HG03025 (cell line): ENCODE measurements around the gene ONECUT1.

Experiments
- ATAC-seq: cut with Tn5 transposase; IDR thresholded peaks from one replicate; pipeline ENCODE4 v1.9.1; 2021; ENCODE audit warnings: mild to moderate bottlenecking, moderate library complexity; ENCODE audit not compliant: unreplicated experiment, low FRiP score

Gene ONECUT1

DNA sequence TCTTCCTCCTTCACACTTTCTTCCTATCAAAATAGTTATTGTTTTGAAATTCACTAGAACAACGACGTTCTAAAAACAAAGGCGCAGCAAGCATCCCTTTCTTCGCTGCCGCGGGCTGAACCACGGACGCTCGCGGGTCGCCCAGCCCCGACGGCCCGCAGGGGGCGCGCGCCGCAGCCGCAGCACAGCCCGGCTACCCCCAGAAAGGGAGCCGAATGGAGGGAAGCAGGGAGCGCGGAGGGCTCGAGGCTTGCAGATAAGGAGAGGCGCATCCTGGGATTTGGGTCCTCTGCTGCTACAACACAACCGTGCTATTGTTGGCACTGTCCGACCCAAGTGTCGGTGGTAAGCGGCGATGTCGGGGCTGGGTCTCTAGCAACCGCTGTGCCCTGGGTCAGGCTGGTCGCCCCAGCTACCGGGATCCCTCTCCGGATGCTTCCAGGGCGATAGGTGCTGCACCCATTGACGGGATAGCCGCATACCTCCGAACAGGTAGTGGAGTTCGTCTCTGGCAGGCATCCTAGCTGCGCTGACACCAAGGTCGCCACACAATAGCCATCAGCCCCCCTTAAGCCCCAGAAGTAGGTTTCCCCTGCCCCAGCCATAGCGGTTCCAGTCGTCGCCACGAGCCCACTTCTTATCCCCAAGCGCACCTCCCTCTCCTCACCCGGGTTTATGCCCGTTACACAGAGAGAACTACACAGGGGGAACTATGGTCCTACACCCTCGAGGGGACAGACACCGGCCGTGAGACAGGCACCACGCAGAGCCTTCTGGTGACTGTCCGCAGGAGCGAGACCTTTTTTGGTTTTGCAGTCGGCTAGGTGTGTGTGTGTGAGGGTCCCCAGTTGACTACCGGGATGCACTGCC is 6.0 kb downstream of the ONECUT1 start:
- ATAC-seq: no peak

DNA sequence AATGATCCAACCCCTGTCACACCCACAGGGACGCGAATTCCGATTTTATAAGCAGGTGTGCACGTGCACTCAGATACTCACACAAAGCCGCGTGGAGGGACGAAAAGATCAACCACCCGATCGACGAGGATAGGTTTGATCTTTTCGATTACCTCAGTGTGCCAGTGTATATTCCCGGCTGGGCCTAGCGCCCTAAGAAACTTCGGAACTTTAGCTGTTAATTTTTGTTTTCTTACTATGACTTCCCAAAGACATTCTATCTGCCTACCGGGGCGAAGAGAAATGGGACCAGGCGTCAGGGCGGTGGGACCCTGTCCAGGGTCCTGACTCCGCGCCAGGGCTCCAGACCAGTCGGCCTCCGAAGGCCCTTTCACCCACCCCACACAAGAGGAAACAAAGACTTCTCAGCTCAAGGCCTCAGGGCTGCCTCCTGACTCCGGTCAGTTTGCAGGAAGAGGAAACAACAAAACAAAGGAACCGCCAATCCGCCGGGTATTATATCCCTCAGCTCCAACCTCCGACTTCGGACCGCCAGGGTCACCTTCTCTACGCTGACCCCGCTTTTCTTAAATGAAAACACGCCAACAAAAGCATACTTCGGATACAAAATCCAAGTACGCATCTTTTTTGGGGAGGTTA is 6.8 kb downstream of the ONECUT1 start:
- ATAC-seq: no peak

- no peak for ATAC-seq
These were observed 7.6 kb downstream of the ONECUT1 start for GRCh38 chr15:52782514-52782913.

DNA sequence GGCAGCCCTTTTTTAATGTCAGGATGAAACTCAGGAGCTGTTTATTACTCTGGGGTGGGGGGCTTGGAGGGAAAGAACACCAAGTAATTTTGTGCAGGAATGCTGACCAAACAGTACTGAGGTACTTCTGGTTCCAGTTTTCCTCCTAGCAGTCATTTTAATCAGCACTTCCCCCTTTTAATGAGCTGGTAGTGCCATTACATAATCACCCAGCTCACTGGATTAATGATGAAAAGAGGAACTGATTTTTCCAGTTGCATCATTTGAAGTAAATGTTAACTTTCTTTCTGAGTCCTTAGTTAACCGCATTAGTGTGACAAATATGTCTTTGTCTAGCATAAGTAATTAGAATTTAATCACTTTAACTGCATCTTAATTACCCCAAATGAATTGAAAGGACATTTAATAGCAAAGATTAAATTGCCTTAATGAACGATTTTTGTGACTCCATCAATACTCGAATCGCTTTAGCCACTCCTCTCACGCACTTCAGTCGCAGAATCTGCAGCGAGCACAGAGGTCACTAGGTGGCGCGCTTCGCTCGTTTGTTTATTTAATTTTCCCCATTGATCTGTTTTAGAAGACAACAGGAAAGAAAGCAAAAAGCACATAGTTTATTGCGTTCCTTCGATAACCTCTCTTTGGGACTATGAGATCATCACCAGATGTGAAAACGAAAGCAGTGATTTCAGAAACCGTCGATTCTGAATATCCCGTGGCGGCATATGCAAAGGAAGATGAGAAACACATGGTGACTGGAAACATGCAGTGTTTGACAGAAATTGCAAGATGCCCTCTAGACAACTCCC is 9.8 kb downstream of the ONECUT1 start:
- no peak for ATAC-seq

GRCh38 chr15:52778457-52778856 is 11.7 kb downstream of the ONECUT1 start:
- ATAC-seq: no peak

DNA sequence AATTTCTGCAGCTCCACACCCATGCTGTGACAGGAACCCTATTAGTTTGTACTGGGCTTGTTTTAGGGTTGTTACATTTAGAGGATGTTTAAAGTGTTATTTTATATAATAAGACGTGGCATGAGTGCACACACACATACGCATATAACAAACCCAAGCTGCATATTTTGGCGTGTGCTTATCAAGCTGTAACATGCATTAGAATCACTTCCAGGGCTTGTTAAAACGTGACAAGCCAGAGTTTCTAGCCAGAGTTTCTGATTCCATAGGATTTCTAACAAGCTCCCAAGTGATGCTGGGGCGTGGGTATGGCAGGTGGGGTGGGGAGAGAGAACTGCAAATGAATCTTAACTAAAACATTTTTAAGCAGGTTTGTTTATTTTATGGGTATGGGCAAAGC is 17.4 kb downstream of the ONECUT1 start:
- no peak for ATAC-seq

GRCh38 chr15:52765785-52766184 is 24.4 kb downstream of the ONECUT1 start:
- no peak for ATAC-seq

- no peak for ATAC-seq
These were observed 25.4 kb downstream of the ONECUT1 start for GRCh38 chr15:52764731-52765130.

- ATAC-seq: no peak
These were observed 27.5 kb downstream of the ONECUT1 start for GRCh38 chr15:52762621-52763020.

DNA sequence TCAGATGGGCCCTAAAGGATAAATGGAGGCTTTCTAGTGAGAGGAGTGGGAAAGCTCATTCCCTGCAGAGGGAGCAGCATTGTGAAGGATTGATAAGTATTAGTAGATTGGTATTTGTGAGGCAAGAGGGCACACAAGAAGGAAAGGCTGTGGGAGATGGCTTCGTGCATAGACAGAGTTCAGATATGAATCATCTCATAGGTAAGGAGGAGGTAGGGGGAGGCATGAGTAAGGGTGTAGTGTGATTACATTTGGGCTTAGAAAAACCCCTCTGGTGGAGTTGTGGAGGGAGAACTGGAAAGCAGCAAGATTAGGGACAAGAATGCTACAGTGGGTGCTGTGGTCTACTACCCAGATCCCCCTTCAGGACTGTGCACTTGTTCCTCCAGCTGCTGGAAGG is 29.6 kb downstream of the ONECUT1 start:
- no peak for ATAC-seq

- ATAC-seq: no peak
These were observed 30.2 kb downstream of the ONECUT1 start for GRCh38 chr15:52759969-52760368.

DNA sequence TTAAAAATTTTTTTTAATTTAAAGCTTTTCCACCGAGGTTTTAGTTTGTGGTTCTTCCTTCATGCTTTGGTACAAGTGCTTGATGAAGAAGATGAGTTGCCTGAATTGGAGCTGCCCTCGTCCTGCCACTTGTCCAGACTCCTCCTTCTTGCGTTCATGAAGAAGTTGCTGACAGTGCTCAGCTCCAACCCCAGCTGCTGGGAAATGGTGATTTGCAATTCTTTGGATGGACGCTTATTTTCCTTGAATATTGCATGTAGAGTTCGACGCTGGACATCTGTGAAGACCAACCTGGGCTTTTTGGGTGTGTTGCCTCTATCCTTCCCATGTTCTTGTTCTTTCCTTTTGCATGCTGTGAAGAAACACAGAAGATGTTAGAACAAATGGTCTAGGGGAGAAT is 32.6 kb downstream of the ONECUT1 start:
- no peak for ATAC-seq

DNA sequence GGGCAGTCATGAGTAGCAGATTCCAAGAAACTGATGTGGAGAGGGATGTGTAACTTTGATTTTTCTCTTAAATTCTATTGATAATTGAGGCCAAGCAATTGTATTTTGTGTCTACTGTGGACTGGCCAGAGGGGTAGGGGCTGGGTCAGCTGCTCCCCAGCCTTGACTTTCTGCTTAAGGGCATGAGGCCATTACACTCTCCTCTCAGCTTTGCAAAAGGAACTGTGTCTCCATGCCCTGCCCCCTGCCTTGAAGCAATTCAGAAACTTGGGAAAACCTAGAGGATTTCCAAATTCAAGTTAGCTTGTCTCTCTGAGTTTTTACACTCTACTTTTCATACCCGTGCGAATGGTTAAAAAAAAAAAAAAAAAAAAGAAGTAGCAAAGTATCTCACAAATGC is 38.6 kb downstream of the ONECUT1 start:
- no peak for ATAC-seq

DNA sequence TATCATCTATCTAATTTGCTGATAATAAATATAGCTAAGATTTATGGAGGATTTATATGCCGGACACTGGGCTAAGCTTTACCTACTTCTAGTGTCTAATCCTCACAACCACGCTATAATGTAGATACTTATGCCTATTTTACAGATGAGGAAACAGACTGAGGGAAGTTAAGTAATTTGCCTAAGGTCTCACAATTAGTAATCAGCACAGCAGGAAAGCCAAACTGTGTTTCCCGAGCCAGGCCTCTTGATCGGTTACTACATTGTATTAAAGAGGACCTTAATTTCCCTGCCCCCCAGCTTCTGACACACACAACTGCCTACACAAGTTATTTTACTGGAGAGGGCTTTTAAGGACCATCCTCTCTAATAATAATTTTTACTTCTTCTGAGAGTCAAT is 40.9 kb downstream of the ONECUT1 start:
- no peak for ATAC-seq

GRCh38 chr15:52746162-52746757 is 43.9 kb downstream of the ONECUT1 start:
- ATAC-seq: no peak

GRCh38 chr15:52745326-52746161 is 44.6 kb downstream of the ONECUT1 start:
- no peak for ATAC-seq

DNA sequence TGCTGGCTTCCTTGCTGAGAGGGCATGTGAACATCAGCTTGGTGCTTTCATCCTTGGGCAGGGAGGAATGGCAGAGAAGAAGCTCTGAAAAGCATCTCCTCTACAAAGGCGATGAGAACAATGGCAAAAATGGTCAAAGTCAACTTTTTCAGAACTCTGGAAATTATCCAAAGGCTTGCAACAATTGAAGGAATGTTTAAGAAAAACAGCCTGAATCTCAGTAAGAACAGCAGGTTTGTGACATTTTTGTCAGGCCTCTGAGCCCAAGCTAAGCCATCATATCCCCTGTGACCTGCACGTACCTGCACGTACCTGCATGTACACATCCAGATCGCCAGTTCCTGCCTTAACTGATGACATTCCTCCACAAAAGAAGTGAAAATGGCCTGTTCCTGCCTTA is 51.8 kb downstream of the ONECUT1 start:
- no peak for ATAC-seq

DNA sequence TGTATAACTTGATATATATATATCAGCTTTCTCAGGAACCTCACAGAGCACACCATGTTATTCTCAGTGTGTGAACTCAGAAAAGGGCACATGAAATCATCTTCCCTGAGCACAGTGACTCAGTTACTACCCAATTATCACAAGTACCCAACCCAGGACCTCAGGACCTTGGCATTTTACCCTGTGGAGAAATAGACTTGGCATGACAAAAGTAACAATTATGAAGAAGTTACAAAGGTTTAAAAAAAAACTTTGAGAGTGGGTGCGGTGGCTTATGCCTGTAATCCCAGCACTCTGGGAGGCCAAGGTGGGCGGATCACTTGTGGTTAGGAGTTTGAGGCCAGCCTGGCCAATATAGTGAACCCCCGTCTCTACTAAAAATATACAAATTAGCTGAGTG is 52.4 kb downstream of the ONECUT1 start:
- ATAC-seq: no peak

- ATAC-seq: peak; percentile 69
These were observed 54.7 kb downstream of the ONECUT1 start for GRCh38 chr15:52735231-52736089.
